Liver (tissue), 3 donors: ENCODE results near the gene C4A.

Source experiments
- FOXA1 ChIP-seq: IDR thresholded peaks from 2 replicates; pipeline ENCODE4 v1.6.1; 2016; ENCODE audit warnings: antibody characterized with exemption
- SP1 ChIP-seq: IDR thresholded peaks from 2 replicates; pipeline ENCODE4 v1.6.1; 2018; ENCODE audit warnings: antibody characterized with exemption, mild to moderate bottlenecking
- TAF1 ChIP-seq: conservative IDR thresholded peaks from 2 replicates; pipeline ENCODE4 v1.6.1; 2016; ENCODE audit warnings: antibody characterized with exemption, mild to moderate bottlenecking
- TF ChIP-seq, protein P1 (sequence below): fragments of 150-350 bp; IDR thresholded peaks from 2 replicates; pipeline ENCODE4 v1.5.1; 2017; ENCODE audit warnings: improper control_type of control experiment, low read depth, low read length; ENCODE audit not compliant: missing input control
- TF ChIP-seq, protein P2 (sequence below): IDR thresholded peaks from 2 replicates; pipeline ENCODE4 v1.6.1; 2016; ENCODE audit warnings: antibody characterized with exemption
- TF ChIP-seq, protein P3 (sequence below): IDR thresholded peaks from 2 replicates; pipeline ENCODE4 v1.6.1; 2016; ENCODE audit warnings: antibody characterized with exemption
- TF ChIP-seq, protein P4 (sequence below): IDR thresholded peaks from 2 replicates; pipeline ENCODE4 v1.6.1; 2016; ENCODE audit warnings: antibody characterized with exemption, mild to moderate bottlenecking
- TF ChIP-seq, protein P5 (sequence below): IDR thresholded peaks from 2 replicates; pipeline ENCODE4 v1.6.1; 2016; ENCODE audit warnings: antibody characterized with exemption
- donor health status: healthy.
- donor health status: healthy.

DNA sequence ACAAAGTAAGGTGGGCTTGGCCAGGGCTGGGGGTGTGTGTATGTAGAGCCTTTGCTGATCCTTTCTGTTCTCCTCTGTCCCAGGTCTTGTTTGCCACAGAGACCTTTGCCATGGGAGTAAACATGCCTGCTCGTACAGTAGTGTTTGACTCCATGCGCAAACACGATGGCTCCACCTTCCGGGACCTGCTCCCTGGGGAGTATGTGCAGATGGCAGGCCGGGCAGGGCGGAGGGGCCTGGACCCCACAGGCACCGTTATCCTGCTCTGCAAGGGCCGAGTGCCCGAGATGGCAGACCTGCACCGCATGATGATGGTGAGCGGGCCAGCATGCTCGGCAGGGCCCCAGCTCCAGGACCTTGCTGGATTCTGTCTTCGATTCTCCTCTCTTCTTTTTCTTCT lies 16.2 kb upstream of the C4A start:
- TF ChIP-seq, protein P1, sequence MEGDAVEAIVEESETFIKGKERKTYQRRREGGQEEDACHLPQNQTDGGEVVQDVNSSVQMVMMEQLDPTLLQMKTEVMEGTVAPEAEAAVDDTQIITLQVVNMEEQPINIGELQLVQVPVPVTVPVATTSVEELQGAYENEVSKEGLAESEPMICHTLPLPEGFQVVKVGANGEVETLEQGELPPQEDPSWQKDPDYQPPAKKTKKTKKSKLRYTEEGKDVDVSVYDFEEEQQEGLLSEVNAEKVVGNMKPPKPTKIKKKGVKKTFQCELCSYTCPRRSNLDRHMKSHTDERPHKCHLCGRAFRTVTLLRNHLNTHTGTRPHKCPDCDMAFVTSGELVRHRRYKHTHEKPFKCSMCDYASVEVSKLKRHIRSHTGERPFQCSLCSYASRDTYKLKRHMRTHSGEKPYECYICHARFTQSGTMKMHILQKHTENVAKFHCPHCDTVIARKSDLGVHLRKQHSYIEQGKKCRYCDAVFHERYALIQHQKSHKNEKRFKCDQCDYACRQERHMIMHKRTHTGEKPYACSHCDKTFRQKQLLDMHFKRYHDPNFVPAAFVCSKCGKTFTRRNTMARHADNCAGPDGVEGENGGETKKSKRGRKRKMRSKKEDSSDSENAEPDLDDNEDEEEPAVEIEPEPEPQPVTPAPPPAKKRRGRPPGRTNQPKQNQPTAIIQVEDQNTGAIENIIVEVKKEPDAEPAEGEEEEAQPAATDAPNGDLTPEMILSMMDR: no peak
- TF ChIP-seq, protein P2, sequence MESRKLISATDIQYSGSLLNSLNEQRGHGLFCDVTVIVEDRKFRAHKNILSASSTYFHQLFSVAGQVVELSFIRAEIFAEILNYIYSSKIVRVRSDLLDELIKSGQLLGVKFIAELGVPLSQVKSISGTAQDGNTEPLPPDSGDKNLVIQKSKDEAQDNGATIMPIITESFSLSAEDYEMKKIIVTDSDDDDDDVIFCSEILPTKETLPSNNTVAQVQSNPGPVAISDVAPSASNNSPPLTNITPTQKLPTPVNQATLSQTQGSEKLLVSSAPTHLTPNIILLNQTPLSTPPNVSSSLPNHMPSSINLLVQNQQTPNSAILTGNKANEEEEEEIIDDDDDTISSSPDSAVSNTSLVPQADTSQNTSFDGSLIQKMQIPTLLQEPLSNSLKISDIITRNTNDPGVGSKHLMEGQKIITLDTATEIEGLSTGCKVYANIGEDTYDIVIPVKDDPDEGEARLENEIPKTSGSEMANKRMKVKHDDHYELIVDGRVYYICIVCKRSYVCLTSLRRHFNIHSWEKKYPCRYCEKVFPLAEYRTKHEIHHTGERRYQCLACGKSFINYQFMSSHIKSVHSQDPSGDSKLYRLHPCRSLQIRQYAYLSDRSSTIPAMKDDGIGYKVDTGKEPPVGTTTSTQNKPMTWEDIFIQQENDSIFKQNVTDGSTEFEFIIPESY: no peak
- TF ChIP-seq, protein P3, sequence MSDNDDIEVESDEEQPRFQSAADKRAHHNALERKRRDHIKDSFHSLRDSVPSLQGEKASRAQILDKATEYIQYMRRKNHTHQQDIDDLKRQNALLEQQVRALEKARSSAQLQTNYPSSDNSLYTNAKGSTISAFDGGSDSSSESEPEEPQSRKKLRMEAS: no peak
- no peak for TF ChIP-seq TAF1
- TF ChIP-seq, protein P4, sequence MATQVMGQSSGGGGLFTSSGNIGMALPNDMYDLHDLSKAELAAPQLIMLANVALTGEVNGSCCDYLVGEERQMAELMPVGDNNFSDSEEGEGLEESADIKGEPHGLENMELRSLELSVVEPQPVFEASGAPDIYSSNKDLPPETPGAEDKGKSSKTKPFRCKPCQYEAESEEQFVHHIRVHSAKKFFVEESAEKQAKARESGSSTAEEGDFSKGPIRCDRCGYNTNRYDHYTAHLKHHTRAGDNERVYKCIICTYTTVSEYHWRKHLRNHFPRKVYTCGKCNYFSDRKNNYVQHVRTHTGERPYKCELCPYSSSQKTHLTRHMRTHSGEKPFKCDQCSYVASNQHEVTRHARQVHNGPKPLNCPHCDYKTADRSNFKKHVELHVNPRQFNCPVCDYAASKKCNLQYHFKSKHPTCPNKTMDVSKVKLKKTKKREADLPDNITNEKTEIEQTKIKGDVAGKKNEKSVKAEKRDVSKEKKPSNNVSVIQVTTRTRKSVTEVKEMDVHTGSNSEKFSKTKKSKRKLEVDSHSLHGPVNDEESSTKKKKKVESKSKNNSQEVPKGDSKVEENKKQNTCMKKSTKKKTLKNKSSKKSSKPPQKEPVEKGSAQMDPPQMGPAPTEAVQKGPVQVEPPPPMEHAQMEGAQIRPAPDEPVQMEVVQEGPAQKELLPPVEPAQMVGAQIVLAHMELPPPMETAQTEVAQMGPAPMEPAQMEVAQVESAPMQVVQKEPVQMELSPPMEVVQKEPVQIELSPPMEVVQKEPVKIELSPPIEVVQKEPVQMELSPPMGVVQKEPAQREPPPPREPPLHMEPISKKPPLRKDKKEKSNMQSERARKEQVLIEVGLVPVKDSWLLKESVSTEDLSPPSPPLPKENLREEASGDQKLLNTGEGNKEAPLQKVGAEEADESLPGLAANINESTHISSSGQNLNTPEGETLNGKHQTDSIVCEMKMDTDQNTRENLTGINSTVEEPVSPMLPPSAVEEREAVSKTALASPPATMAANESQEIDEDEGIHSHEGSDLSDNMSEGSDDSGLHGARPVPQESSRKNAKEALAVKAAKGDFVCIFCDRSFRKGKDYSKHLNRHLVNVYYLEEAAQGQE: peak; percentile 1
- TF ChIP-seq, protein P5, sequence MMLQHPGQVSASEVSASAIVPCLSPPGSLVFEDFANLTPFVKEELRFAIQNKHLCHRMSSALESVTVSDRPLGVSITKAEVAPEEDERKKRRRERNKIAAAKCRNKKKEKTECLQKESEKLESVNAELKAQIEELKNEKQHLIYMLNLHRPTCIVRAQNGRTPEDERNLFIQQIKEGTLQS: no peak
- peak; percentile 87 for TF ChIP-seq FOXA1
- peak; percentile 18 for TF ChIP-seq SP1
